ENCODE measurements around the gene NFKB2. TPM values are rescaled to one million over a fixed set of nuclear protein-coding genes. Genes with fewer than 3 reads are reported as not detected.

The NFKB2 gene
- total RNA-seq, 2 experiments from 2014 or later = 240 to 256 TPM

GRCh38 chr10:102397222-102398171 is 2.0 kb downstream of the NFKB2 start:
- Histone ChIP-seq H3K9me3 (ENCODE audit: control insufficient read depth in 1 of 2, insufficient read depth in 1 of 2, low read length in 2 of 2) (no peaks in the 10 kb centered on the region), H3K4me1 (ENCODE audit: insufficient read depth, low read length) (peaks cover 71% of the 10 kb centered on the region), H3K36me3 (ENCODE audit: insufficient read depth, low read length) (peaks cover 53% of the 10 kb centered on the region), H3K4me3 (ENCODE audit: low read length) (no peak overlapping the region), H3K27me3 (ENCODE audit: control insufficient read depth in 1 of 2, insufficient read depth in 2 of 2, low read length in 2 of 2) (no peaks in the 10 kb centered on the region), H3K27ac (ENCODE audit: low read depth in 1 of 2, low read length in 2 of 2) (peak overlapping the region; percentile 97 to 100)
- ATAC-seq (ENCODE audit: poor library complexity) (no peak), DNase-seq (peak in 1 of 14 experiments; percentile 36)
- Mint-ChIP-seq H3K4me1 (ENCODE audit: low read depth) (peaks cover 54% of the 10 kb centered on the region), H3K27ac (peak overlapping the region; percentile 100), H3K9me3 (no peaks in the 10 kb centered on the region), H3K36me3 (ENCODE audit: low read depth) (peaks cover 64% of the 10 kb centered on the region), H3K4me3 (peak overlapping the region; percentile 92), H3K27me3 (no peaks in the 10 kb centered on the region)
- ChIA-PET POLR2A (interaction anchor here (0.9 to 4.1 kb wide), 5 partner anchors 12 to 167 kb away, joined by 3 to 34 read pairs (median 14); partner anchors contain the start of genes C10orf95 and FBXL15), CTCF (no interaction called here)
- no peak for TF ChIP-seq CTCF (IDR thresholded peaks at IDR 0.05)
- intact Hi-C loops (cut with DNase I, micrococcal nuclease) = loop anchor here (2.0 to 10.0 kb wide), 6 partner anchors 23 to 347 kb away; partner anchors contain the start of genes FBXL15 (in 1 of the 2), GBF1 (in 1 of the 2), TRIM8 (in 1 of the 2) and WBP1L (in 1 of the 2)

- DNase-seq (peak in 3 of 14 experiments; percentile 10 to 44 (median 20)), ATAC-seq (ENCODE audit: poor library complexity) (no peak)
- H3K36me3 Mint-ChIP-seq (ENCODE audit: low read depth) = peaks cover 67% of the 10 kb centered on the region
- POLR2A ChIA-PET = interaction anchor here (0.7 to 4.1 kb wide), 8 partner anchors 11 to 246 kb away, joined by 3 to 34 read pairs (median 10); partner anchors contain the start of genes C10orf95, FBXL15 and NOLC1
- no peaks in the 10 kb centered on the region for H3K9me3 ChIP-seq (ENCODE audit: control insufficient read depth in 1 of 2, insufficient read depth in 1 of 2, low read length in 2 of 2)
- H3K4me3 ChIP-seq (ENCODE audit: low read length) = peak overlapping the region; percentile 43
- H3K27me3 ChIP-seq (ENCODE audit: control insufficient read depth in 1 of 2, insufficient read depth in 2 of 2, low read length in 2 of 2) = no peaks in the 10 kb centered on the region
- peak overlapping the region; percentile 64 to 88 for H3K27ac ChIP-seq (ENCODE audit: low read depth in 1 of 2, low read length in 2 of 2)
- H3K9me3 Mint-ChIP-seq = no peaks in the 10 kb centered on the region
- peaks cover 49% of the 10 kb centered on the region for H3K4me1 Mint-ChIP-seq (ENCODE audit: low read depth)
- peaks cover 57% of the 10 kb centered on the region for H3K36me3 ChIP-seq (ENCODE audit: insufficient read depth, low read length)
- H3K27me3 Mint-ChIP-seq = no peaks in the 10 kb centered on the region
- peak overlapping the region; percentile 100 for H3K27ac Mint-ChIP-seq
- TF ChIP-seq CTCF (IDR thresholded peaks at IDR 0.05) = no peak
- peak overlapping the region; percentile 92 for H3K4me3 Mint-ChIP-seq
- peaks cover 66% of the 10 kb centered on the region for H3K4me1 ChIP-seq (ENCODE audit: insufficient read depth, low read length)
- CTCF ChIA-PET = interaction anchor here (0.7 to 2.4 kb wide), 10 partner anchors 14 to 180 kb away, joined by 3 to 14 read pairs (median 5); partner anchors contain the start of genes ACTR1A, FBXL15 and SUFU
- intact Hi-C loops (cut with DNase I, micrococcal nuclease) = loop anchor here (1.0 to 10.0 kb wide), 6 partner anchors 12 to 346 kb away; partner anchors contain the start of genes GBF1 (in 1 of the 2), TRIM8 (in 1 of the 2) and WBP1L (in 1 of the 2)
Measured at GRCh38 chr10:102398172-102399020, 2.9 kb downstream of the NFKB2 start.
